Coronary artery (tissue), 2 donors: ENCODE results near the gene MAU2.

Experiments
- DNase-seq: peaks from one replicate; pipeline ENCODE4 v3.0.0-alpha.2; 2017; ENCODE audit warnings: low spot score
- H3K27ac ChIP-seq, 2 donors: fragments of 200-600 bp; sonication (generic); one replicate each; pipeline ENCODE4 v1.5.1; 2016 to 2019
- H3K4me3 ChIP-seq: fragments of 200-600 bp; sonication (generic); 2 replicates; pipeline ENCODE4 v1.5.1; 2016; ENCODE audit warnings: mild to moderate bottlenecking, moderate library complexity
- TF ChIP-seq, protein P1 (sequence below): fragments of 200-600 bp; sonication (generic); IDR thresholded peaks from one replicate; pipeline ENCODE4 v1.5.1; 2019; ENCODE audit warnings: antibody characterized with exemption

The MAU2 gene

DNA sequence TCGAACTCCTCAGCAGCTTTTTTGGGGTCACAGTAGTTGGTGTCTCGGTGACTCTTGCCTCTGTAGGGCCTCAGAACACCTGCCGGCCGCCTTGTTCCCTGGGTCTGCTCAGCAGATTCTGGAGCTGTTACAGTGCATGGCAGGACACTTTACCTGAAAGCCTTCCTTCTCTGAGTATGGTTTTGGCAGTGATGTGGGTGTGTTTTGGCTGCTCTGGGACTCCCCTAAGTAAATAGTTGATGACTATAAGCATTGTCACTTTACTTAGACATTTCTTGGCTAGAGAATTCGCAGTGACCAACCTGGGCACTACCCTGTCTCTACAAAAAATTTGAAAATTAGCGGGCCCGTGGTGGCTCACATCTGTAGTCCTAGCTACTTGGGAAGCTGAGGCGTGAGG lies 7.0 kb downstream of the MAU2 start:
- TF ChIP-seq, protein P1, sequence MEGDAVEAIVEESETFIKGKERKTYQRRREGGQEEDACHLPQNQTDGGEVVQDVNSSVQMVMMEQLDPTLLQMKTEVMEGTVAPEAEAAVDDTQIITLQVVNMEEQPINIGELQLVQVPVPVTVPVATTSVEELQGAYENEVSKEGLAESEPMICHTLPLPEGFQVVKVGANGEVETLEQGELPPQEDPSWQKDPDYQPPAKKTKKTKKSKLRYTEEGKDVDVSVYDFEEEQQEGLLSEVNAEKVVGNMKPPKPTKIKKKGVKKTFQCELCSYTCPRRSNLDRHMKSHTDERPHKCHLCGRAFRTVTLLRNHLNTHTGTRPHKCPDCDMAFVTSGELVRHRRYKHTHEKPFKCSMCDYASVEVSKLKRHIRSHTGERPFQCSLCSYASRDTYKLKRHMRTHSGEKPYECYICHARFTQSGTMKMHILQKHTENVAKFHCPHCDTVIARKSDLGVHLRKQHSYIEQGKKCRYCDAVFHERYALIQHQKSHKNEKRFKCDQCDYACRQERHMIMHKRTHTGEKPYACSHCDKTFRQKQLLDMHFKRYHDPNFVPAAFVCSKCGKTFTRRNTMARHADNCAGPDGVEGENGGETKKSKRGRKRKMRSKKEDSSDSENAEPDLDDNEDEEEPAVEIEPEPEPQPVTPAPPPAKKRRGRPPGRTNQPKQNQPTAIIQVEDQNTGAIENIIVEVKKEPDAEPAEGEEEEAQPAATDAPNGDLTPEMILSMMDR, result no peak
- DNase-seq, result no peak
- Histone ChIP-seq H3K27ac (no peak overlapping the region), H3K4me3 (no peak overlapping the region)

DNA sequence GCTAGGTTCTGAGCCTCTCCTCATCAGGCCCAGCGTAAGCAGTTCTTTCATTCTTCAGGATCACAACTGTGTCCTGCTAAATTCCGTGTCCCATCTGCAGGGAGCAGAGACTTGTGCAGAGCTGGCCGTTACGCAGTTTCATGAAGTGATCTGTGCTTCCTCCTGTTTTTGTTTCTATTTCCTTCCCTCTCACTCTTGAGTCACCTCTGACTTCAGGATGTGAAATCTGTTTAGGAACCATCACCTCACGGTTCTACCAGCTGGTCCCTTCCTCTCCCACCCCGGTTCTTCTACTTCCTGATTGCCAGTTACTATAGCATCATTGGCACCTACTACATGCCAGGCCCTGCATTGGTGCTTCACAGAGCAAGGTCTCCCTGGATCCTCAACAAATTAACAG lies 8.5 kb downstream of the MAU2 start:
- TF ChIP-seq, protein P1, result no peak
- Histone ChIP-seq H3K27ac (no peak overlapping the region), H3K4me3 (no peak overlapping the region)
- no peak for DNase-seq

DNA sequence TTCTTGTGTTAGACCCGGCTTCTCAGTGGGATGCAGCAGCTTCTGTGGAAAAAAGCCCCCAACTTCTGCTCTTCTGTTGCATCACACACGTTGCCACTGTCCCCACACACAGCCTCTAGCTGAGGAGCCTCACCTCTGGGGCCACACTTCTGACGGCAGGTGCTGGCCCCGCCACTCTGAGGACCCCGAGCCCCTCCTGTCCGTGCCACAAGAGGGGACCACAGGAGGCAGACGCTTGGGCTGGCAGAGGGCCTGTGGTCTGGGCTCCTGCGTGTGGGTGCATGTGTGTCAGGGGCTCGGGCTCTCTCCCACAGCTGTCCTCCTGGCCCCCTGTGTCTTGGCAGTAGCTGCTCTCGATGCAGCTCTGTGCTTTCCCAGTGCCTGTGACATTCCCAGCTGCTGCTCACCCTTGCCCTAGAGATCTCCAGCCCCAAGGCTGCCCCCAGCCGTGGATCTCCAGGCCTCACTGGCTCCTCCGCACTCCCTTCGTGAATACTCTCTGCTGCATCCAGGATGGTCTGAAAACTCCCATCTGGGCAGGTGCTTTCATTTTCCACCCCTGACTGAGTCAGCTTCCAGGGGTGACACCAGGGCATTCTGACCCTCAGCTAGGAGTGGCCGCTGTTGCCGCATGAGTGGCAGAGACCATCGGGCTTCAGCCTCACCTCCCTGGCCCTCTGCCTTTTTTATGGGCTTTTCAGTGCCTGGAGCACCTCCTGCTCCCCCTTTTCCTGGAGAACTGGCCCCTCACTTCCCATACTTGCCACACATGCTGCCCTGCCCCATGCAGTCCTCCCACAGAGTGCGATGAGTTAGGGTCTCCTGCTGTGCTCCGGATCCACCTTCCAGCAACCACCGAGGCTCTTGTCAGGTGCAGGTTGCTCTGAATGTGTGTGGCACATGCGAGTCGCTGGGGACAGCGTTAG lies 13.7 kb downstream of the MAU2 start:
- no peak overlapping the region for H3K27ac ChIP-seq
- TF ChIP-seq, protein P1, result no peak
- no peak for DNase-seq

DNA sequence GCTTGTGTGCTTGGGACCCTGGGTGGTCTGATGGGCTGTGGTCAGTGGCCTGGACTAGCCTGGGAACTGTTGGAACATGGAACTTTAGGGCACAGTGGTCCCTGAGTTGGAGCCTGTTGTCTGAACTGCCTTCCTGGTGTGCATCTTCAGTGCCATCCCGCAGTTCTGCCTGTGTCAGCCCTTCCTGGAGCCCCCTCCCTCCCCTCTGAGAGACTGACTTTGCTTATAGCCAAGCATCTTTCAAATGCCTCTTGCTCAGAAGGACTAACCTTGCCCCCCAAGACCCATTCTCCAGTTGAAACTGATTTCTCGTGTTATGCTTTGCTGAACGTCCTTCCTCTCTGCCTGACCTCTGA lies 14.3 kb downstream of the MAU2 start:
- H3K4me3 ChIP-seq, result no peak overlapping the region
- H3K27ac ChIP-seq, result no peak overlapping the region
- DNase-seq, result no peak
- TF ChIP-seq, protein P1, result no peak

More for the DNA sequence above, 13.7 kb downstream of the MAU2 start:
- H3K4me3 ChIP-seq, result no peak overlapping the region

DNA sequence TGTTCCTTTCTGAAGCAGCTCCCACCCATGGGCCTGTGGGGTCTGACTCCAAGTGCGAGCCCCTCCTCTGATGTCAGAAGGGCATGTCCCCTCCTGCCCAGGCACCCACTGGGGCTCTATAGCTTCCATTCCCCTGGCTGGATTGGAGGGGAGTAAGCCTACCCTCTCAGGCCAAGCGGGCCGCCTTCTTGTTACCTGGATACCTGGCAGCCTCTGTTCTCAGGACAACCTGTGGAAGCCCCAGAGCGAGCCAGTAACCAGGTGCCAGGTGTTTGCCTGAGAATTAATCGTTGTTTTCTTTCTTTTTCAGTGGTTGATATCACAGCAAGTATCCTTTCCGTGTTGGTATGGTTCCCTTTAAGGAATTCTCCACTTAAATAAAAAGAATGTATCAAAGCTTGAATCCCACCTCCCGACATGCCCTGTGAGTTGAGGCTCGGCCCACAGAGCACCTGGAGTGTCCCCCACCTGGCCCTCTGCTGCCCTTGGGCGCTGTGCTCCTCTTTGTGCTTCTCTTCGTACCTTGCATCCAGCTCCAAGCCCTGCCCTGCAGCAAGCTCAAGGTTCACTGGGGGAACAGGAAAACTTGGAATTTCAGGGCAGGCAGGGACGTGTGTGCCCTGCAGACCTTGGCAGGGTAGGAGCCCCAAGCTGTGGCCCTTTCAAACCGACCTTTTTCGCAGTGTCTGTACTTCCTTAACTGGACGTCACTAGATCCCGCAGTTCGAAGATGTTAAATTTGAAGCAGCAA lies 15.0 kb downstream of the MAU2 start:
- H3K4me3 ChIP-seq, result no peak overlapping the region
- no peak overlapping the region for H3K27ac ChIP-seq
- no peak for DNase-seq
- TF ChIP-seq, protein P1, result no peak

DNA sequence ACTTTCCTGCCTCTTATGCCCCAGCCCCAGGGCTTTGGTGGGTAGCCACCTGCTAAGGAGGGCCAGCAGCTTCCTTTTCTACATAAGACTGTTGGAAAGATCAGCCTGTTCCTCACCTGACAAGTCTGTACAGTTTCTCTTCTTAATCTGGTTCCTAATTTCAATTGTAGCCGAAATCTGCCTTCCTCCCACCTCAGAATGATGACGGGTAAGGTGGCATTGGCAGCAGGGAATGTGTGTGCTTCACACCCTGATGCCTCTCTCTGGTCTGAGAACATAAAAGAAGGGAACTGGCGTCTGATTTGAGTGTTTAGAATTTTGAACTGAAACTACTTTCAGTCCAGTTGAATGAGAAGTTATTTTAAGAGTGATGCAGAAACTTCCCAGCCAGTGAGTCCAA lies 16.0 kb downstream of the MAU2 start:
- TF ChIP-seq, protein P1, result no peak
- no peak for DNase-seq
- H3K27ac ChIP-seq, result no peak overlapping the region
- H3K4me3 ChIP-seq, result no peak overlapping the region
